Pancreas (tissue), 10 donors: Measurements from ENCODE around the gene ITPK1. TPM values are rescaled to one million over a fixed set of nuclear protein-coding genes. Genes with fewer than 3 reads are reported as not detected.
"Not testable (repeated sequence)": the region's sequence is repeated elsewhere in the genome, so short reads cannot be mapped to it uniquely, and the experiment has no call there.

ENCODE experiments used
- ATAC-seq, 4 donors: fragments of 200-7000 bp; cut with Tn5 transposase; one replicate each; pipeline versions ENCODE4 v1.8.0 to v1.9.1; 2020; ENCODE audit warnings: mild to moderate bottlenecking in 4 of 4, moderate library complexity in 4 of 4
- DNase-seq, 6 donors: peaks; one replicate each; pipeline ENCODE4 v3.0.0-alpha.2; 2020
- FAIRE-seq: peaks from 2 replicates; lab custom pipeline; 2012; peaks lifted over from hg19 to GRCh38; lab: Jason Lieb, UNC
- H3K27ac ChIP-seq, 4 donors: fragments of 200-600 bp; sonication (generic); 1 replicate in 3 of 4; 2 replicates in 1 of 4; pipeline versions ENCODE4 v1.5.0 to v1.8.0; 2020
- H3K27me3 ChIP-seq, 4 donors: fragments of 200-600 bp; one replicate each; pipeline ENCODE4 v1.8.0; 2021
- H3K36me3 ChIP-seq, 3 donors: fragments of 200-600 bp; sonication (generic) in 1 of 3; one replicate each; pipeline versions ENCODE4 v1.5.0 to v1.8.0; 2020 to 2021
- H3K4me1 ChIP-seq, 3 donors: fragments of 200-600 bp; one replicate each; pipeline ENCODE4 v1.8.0; 2021
- H3K4me3 ChIP-seq, 4 donors: fragments of 200-600 bp; sonication (generic) in 2 of 4; one replicate each; pipeline versions ENCODE4 v1.5.0 to v1.8.0; 2020 to 2021
- H3K9me3 ChIP-seq, 4 donors: fragments of 200-600 bp; one replicate each; pipeline ENCODE4 v1.8.0; 2021
- CTCF ChIP-seq, 4 donors: fragments of 200-600 bp; sonication (generic) in 3 of 4; IDR thresholded peaks; one replicate each; pipeline versions ENCODE4 v1.5.0 to v1.8.0; 2021; ENCODE audit warnings: antibody characterized with exemption in 4 of 4
- WGBS, 2 donors: extraction: QIAGEN DNeasy Blood & Tissue Kit; methylation state at CpG; one replicate each; pipeline ENCODE4 v1.1.7; 2013; 5-methylcytosine and 5-hydroxymethylcytosine counted together
- intact Hi-C, 3 donors: fragments of 100-400 bp; cut with DNase I; formaldehyde crosslinking; loops; one replicate each; pipeline versions ENCODE4 v1.11.1 to v1.14.2; 2022
- polyA plus RNA-seq, 2 donors: library from polyadenylated mRNA; stranded (reverse); fragments of 200-250 nt; gene quantifications; one replicate each; pipeline ENCODE4 v1.2.3, GENCODE V29; 2013
- total RNA-seq, 6 donors: library from RNA; stranded (reverse); fragmentation: NEBNext Ultra II Directional in 4 of 6; extraction: Animal tissue kit (Norgen Biotek cat#: 25700) in 4 of 6; gene quantifications; one replicate each; pipeline versions ENCODE4 v1.2.1 to v1.2.4, GENCODE V29; 2021 to 2023
- donor health status: healthy with polysubstance abuse.
- donor health status: DM: no; HTN: no; CAD: no; lungs with moderate emphysema.
- donor health status: DM: no; HTN: no; CAD: no.
- donor health status: control.
- donor health status: control.
- donor health status: Bipolar disorder and iron deficiency.
- donor health status: DM: yes; HTN: yes; CAD: no.
- donor health status: DM: no; HTN: no; CAD: no.
- donor health status: DM: no; HTN: no; CAD: no.
- donor health status: DM: yes; HTN: yes; CAD: no.

Gene ITPK1
- 10 to 100 TPM; 31.0 to 38.3 (median 34.5) TPM for total RNA-seq
- 10 to 100 TPM; 23.2 to 30.4 TPM for polyA plus RNA-seq

GRCh38 chr14:93115821-93116675 is at the start of gene ITPK1:
ITPK1 (minus strand) TSS chr14:93115925; CDS start chr14:93115163, 762 bp downstream.
- H3K4me1 ChIP-seq, result peaks cover 6 to 23% (median 7%) of the 10 kb centered on the region in 3 donors
- peak; percentile 35 to 85 (median 62) for DNase-seq
- ATAC-seq, result peak; percentile 52 to 69 (median 60)
- H3K9me3 ChIP-seq, result no peaks in the 10 kb centered on the region
- intact Hi-C loops, result loop anchor here in 1 of 3 donors (10.0 kb wide), 1 partner anchor 99 kb away; no protein-coding TSS in a partner anchor
- WGBS, 2 donors, result 1% methylated on average over 46 to 77 of the region's 77 CpGs
- TF ChIP-seq CTCF (IDR thresholded peaks at IDR 0.05), result no peak
- peak within 1 kb of the TSS; percentile 86 to 98 (median 93) for H3K27ac ChIP-seq
- H3K36me3 ChIP-seq, result no peaks in the 10 kb centered on the region
- no peak for FAIRE-seq
- H3K27me3 ChIP-seq, result no peaks in the 10 kb centered on the region
- H3K4me3 ChIP-seq, result peak within 1 kb of the TSS; percentile 83 to 92 (median 88)

DNA sequence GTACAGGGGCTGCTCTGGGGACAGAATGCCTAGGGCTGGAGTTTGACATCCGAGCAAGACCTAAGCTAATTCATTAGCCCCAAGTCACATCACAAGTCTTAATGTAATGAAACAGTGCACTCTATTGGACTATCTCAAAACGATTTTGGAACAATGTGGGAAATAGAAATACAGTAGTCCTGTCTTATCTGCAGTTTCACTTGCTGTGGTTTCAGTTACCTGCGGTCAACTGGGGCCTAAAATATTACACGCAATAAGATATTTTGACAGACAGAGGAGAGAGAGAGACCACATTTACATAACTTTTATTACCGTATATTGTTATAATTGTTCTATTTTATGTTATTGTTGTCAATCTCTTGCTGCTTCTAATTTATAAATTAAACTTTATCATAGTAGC is 47.8 kb upstream of the ITPK1 start:
- no peak for TF ChIP-seq CTCF (IDR thresholded peaks at IDR 0.05)
- Histone ChIP-seq H3K4me1 (no peaks in the 10 kb centered on the region), H3K4me3 (no peak overlapping the region), H3K36me3 (no peaks in the 10 kb centered on the region), H3K27me3 (no peaks in the 10 kb centered on the region), H3K27ac (no peak overlapping the region), H3K9me3 (no peaks in the 10 kb centered on the region)
- intact Hi-C loops, result no loop called here
- DNase-seq (no peak), ATAC-seq (no peak), FAIRE-seq (no peak)
- WGBS, 2 donors, result 59 to 69% methylated on average over 5 of the region's 5 CpGs

DNA sequence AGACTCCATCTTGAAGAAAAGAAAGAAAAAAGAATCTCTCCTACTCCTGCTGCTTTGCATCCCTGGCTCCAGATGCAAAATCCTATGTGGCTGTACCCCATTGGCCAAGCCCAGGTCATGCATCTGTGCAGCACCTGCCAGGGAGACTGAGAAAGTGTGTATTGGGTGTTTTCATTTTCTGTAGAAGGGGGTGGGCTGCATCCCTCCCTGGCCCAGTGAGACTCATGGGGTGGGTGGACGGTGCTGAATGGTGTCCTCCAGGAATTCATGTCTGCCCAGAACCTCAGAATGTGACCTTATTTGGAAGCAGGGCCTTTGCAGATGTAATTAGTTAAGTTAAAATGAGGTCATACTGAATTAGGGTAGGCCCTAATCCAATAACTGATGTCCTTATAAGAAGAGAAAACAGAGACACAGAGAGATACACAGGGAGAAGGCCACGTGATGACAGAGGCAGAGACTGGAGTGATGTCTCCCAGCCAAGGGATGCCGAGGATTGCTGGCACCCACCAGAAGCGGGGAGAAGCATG is 45.8 kb upstream of the ITPK1 start:
- FAIRE-seq (no peak), ATAC-seq (no peak), DNase-seq (no peak)
- TF ChIP-seq CTCF (IDR thresholded peaks at IDR 0.05), result no peak
- no peaks in the 10 kb centered on the region for H3K4me1 ChIP-seq
- H3K4me3 ChIP-seq, result no peak overlapping the region
- intact Hi-C loops, result no loop called here
- H3K27ac ChIP-seq, result no peak overlapping the region
- no peaks in the 10 kb centered on the region for H3K27me3 ChIP-seq
- no peaks in the 10 kb centered on the region for H3K9me3 ChIP-seq
- H3K36me3 ChIP-seq, result no peaks in the 10 kb centered on the region
- WGBS, 2 donors, result 78 to 79% methylated on average over 4 of the region's 4 CpGs

GRCh38 chr14:93160353-93160801 is 44.7 kb upstream of the ITPK1 start:
- no peaks in the 10 kb centered on the region for H3K36me3 ChIP-seq
- no peak for TF ChIP-seq CTCF (IDR thresholded peaks at IDR 0.05)
- H3K27ac ChIP-seq, result no peak overlapping the region
- no peak overlapping the region for H3K4me3 ChIP-seq
- FAIRE-seq (no peak), ATAC-seq (peak; percentile 70 to 86 (median 79)), DNase-seq (peak in 1 of 6 donors; percentile 25)
- WGBS, 2 donors, result 14 to 16% methylated on average over 4 of the region's 4 CpGs
- H3K27me3 ChIP-seq, result no peaks in the 10 kb centered on the region
- no peaks in the 10 kb centered on the region for H3K4me1 ChIP-seq
- no peaks in the 10 kb centered on the region for H3K9me3 ChIP-seq
- intact Hi-C loops, result no loop called here

DNA sequence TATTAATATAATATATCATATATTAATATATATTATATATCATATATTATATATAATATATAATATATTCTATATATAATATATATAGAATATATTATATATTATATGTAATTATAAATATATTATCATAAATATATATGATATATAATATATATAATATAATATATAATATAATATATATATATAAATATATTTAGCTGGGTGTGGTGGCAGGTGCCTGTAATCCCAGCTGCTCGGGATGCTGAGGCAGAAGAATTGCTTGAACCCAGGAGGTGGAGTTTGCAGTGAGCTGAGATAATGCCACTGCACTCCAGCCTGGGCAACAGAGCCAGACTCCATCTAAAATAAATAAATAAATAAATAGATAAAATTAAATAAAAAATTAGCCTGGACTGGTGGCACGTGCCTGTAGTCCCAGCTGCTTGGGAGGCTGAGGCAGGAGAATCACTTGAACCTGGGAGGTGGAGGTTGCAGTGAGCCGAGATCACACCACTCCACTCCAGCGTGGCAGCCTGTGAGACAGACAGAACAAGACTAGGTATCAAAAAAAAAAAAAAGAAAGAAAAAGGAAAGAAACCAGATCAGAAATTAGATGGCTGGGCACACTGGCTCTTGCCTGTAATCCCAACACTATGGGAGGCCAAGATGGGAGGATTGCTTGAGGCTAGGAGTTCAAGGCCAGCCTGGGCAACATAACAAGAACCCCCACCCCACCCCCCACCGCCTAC is 44.1 kb upstream of the ITPK1 start:
- H3K27ac ChIP-seq, H3K9me3 ChIP-seq, intact Hi-C loops, DNase-seq, H3K36me3 ChIP-seq, FAIRE-seq, H3K27me3 ChIP-seq, H3K4me1 ChIP-seq, H3K4me3 ChIP-seq: not testable (repeated sequence)
- WGBS, 2 donors, result 41 to 53% methylated on average over 5 of the region's 5 CpGs
- ATAC-seq, result peak in 2 of 4 donors; percentile 12 to 34

DNA sequence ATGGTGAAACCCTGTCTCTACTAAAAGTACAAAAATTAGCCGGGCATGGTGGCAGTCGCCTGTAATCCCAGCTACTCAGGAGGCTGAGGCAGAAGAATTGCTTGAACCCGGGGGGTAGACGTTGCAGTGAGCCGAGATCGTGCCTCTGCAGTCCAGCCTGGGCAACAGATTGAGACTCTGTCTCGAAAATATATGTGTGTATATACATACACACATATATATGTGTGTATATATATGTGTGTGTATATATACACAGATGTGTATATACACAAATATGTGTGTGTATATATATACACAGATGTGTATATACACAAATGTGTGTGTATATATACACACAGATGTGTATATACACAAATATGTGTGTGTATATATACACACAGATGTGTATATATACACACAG is 42.6 kb upstream of the ITPK1 start:
- ATAC-seq, FAIRE-seq, H3K4me1 ChIP-seq, H3K27me3 ChIP-seq, H3K36me3 ChIP-seq, DNase-seq, H3K9me3 ChIP-seq, intact Hi-C loops, H3K4me3 ChIP-seq, H3K27ac ChIP-seq: not testable (repeated sequence)
- 87 to 93% methylated on average over 7 of the region's 7 CpGs for WGBS, 2 donors
